Measurements from ENCODE around the gene NPBWR2.
"Not testable (repeated sequence)": the region's sequence is repeated elsewhere in the genome, so short reads cannot be mapped to it uniquely, and the experiment has no call there.

The NPBWR2 gene

DNA sequence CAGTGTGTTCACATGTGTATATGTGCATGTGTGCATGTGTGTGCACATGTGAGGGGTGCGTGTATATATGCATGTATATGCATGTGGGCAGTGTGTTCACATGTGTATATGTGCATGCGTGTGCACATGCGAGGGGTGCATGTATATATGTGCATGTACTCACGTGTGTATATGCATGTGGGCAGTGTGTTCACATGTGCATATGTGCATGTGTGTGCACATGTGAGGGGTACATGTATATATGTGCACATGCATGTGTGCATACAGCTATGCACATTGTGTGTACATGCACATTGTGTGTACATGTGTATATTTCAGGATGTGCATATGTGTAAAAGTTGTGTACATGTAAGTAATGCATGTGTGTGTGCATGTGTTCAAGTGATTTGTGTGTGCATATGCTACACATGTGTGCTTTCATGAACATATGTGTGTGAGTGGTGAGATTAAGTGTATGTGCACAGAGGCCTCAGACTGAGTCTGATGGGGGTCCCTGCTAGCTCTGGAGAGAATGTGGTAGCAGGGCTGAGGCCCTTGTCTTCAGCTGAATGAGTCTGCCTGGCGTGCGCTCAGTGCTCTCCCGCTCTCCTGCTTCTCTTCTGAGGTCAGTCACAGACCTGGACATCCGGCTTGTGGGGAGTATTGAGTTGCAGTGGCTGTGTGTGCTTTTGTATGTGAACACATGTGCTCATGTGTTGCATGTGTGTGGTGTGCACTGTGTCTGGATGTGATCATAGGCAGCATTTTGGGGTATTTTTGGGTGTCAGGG, 37.0 kb upstream of the NPBWR2 start:
- DNase-seq (ENCODE audit: low read depth in 2 of 2) = no peak

DNA sequence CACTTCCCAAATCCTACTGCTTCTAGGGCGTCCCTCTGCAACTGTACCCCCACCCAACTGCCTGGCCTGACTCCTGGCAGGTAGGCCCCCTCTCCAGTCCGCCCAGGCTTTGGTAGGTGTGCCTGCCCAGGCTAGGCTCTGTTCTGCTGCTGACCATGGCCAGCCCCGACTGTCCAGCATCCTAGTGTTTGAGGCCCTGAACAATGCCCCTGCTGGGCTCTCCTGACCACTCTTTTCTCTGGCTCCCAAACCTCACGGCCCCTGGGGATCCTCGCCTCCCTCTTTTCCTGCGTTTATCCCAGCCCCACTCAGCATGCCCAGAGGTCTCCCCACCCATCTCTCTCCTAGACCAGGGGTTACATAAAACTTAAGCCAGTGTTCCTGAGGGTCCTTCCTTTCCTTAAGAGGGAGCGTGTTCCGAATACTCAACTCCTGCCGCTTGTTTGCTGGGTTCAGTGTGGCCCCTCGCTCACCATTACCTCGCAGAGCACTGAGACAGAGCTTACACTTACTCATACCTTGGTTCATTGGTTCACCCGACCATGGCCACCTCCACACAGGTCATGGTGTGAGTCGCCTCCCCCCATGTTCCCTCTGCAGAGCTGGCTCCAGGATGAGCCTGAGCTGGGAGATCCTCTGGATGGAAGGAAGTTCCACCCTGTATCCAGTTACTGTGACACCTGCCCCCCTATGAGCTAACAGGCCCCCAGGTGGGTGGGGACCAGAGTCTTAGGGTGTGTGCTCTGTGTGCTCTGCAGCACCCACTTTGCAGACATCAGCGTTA, 35.8 kb upstream of the NPBWR2 start:
- no peak for DNase-seq (ENCODE audit: low read depth in 2 of 2)

DNA sequence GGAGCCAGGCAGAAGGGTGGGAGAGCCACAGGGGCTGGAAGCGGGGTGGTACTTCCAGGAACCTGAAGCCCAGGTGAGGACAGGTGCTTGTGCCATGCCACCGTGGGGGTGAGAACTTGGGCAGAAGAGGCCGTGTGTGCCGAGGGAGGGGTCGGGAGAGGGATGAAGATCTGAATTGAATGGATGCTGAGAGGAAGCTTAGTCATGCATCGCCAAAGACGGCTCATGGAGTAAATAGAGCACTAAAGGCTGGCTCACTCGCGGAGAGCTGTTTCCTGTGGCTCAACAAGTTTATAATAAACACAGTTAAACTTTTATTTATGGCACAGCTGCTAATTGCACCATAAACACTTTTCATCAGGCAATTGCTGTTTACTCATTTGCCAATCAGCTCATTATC, 35.2 kb upstream of the NPBWR2 start:
- no peak for DNase-seq (ENCODE audit: low read depth in 2 of 2)

DNA sequence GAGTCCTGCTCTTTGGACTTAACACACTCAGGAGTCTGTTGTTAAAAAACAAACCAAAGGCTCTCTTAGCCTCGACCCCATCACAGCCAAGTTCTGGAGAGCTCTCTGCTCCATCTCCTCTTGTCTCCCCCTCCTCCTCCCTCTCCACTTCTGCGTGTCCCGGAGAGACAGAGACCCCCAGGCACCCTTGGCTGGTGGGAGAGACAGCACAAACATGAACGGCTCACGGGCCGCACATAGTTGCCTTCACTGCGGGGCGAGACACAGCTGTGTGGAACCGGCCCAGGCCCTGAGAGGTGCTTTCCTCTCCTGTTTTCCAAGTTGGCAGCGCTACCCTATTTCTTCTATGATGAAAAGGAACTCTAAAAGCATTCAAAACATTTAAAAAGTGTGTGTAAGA, 33.6 kb upstream of the NPBWR2 start:
- no peak for DNase-seq (ENCODE audit: low read depth in 2 of 2)

DNA sequence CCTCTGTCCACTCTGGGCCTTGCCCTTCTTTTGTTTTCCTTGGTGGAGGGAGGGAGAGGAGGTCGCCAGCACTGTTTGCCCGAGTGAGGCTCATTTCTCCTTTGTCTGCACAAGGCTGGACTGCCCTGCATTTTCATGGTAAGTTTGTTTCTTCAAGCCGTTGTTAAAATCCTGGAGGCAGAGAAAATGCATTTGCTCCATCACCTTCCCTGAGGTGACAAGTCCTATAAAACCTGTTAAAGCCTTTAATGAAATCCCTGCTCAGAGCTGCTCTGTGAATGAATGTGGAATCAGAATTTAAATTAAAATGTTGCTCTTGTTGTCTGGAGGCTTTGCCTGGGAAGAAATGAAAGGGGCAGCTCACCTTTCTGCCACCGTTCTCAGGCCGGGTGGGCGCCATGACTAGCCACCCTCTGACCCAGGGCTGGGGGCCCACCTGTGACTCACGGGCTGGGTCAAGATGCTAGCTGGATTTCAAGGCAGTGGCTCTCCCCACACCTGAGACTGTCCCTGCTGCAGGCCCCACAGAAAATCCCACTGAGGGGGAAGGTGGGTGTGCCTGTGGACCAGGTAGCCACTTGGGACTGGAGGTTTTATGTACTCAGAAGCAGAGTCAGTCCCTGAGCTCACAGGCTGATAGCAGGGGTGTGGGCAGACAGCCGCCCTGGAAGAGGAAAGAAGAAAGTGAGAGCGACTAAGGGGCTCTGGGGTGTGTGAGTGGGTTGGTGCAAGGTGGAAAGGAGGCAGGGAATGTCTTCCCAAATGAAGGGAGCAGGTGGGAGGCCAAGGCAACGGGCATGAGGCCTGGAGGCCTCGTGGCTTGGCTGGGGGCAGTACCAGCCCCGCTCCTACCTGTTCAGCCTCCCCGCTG, 32.9 kb upstream of the NPBWR2 start:
- DNase-seq (ENCODE audit: low read depth in 2 of 2) = no peak

DNA sequence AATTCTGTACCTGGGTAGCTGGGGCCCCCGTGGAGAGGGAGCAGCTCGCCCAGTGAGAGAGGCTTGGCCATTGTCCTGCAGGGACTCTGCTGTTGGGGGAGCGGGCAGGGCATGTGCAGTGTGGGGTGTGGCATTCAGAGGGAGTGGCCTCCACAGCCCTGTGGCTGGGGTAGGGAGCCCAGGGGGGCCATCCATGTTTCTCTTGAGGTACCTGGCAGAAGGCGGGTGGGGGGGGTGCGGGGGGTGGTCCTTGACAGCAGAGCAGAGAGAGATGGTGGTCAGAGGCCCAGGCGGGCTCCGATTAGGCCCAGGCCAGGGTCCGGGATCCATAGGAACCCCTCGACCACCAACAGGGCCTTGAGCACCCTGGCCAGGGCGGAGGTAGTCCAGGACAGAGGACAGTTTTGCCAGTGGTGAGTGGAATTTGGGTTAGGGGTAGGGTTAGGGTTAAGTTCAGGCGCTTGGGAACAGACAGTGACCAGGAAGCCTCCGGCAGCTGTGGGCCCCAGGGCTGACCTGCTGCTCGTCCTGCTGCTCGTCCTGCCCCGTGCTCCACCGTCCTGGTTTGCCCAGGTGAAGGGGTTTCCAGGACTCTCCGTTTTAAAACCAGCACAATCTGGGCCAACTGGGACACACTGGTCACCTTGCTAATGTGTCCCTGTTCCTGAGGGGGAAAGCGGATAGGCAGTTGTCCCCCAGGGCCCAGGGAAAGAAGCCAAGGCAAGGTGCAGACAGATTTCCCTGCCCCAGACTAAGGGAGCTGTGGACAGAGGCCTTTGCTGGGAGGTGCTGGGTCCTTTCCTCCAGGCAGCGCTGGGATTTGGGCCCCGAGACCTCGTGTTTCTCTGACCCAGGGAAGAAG, 32.1 kb upstream of the NPBWR2 start:
- DNase-seq (ENCODE audit: low read depth in 2 of 2) = no peak

DNA sequence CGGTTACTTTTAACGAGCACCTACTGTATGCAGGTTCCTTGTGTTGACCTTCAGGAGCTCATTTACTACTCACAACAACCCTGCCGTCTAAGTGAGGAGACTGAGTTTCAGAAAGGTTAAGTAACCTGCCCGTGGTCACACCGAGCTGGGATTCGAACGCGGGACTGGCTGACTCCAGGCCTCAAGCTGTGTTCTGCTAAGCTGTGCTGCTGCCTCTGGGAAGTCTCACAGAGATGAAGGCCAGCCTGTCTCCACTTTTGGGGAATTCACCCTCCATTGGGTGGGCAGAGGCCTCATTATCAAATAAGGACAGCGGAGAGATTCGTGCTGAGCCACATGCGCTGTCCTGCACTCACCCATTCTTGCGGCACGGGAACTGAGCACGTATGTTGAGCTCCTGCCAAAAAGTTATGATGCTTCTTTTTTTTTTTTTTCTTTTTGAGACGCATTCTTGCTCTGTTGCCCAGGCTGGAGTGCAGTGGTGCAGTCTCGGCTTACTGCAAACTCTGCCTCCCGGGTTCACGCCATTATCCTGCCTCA, 31.0 kb upstream of the NPBWR2 start:
- no peak for DNase-seq (ENCODE audit: low read depth in 2 of 2)

DNA sequence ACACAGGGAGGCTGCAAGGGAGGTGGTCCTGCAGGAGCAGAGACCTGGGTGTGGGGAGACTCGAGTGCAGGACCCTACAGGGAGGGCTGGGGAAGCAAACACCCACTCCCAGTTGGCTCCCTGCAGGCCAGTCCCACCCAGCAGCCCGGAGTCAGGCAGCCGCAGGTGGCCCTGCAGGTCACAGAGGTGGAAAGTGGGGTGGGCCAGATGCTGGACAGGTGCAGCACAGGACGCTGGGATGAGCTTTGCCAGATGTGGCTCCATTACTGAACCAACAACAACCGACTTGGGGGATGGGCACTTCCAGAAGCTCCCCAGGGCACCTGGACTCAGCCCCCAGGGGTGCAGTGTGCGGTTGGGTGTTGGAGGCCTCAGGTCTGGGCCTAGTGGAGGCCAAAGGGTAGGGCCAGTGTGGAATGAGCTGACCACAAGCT, 30.2 kb upstream of the NPBWR2 start:
- no peak for DNase-seq (ENCODE audit: low read depth in 2 of 2)

DNA sequence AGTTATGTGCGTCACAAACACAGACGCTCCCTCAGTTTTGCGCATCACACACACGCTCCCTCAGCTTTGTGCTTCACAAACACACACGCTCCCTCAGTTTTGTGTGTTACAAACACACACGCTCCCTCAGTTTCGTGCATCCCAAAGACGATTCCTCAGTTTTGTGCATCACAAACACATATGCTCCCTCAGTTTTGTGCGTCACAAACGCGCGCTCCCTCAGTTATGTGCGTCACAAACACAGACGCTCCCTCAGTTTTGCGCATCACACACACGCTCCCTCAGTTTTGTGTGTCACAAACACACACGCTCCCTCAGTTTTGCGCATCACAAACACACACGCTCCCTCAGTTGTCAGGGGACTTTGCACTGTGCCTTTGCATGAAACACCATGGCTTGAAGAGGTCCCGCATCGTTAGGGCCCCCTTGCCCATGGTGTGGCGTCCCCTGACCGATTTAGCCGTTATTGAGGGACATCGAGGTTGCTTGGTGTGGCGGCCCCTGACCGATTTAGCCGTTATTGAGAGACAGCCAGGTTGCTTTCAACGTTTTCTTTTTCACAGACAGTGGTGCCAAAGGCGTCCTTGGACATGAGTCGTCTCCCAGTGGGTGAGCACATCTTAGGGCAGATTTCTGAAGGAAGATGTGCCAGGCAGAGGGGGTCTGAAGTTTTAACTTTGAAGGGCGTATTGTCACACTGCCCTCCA, 28.8 kb upstream of the NPBWR2 start:
- no peak for DNase-seq (ENCODE audit: low read depth in 2 of 2)

DNA sequence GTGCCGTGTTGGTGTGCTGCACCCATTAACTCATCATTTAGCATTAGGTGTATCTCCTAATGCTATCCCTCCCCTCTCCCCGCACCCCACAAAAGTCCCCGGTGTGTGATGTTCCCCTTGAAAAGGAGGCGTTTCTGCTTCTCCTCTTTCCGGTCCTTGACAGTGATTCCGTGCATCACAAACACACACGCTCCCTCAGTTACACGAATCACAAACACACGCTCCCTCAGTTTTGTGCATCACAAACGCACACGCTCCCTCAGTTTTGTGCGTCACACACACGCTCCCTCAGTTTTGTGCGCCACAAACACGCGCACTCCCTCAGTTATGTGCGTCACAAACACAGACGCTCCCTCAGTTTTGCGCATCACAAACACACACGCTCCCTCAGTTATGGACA, 27.4 kb upstream of the NPBWR2 start:
- not testable (repeated sequence) for DNase-seq (ENCODE audit: low read depth in 2 of 2)

DNA sequence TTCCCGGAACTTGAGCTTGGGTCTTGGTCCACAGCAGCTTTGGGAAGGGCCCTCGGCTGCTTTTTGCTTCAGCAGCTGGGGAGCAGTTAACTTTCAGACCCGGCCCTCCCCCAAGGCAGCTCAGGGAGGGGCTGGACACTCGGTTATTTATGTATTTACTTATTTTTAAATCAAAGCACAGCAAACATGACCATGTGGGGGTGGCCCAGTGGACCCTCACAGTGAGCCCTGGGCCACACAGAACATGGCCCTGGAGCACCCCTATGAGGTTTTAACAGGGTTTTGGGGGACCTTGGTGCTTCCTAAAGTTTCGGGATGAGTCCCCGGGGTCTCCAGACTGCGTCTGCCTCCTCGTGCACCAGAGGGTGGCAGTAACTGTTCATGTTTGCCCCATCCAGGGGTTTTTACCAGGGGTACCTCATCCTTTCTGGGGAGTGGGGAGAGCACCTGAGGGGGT, 26.6 kb upstream of the NPBWR2 start:
- DNase-seq (ENCODE audit: low read depth in 2 of 2) = no peak

DNA sequence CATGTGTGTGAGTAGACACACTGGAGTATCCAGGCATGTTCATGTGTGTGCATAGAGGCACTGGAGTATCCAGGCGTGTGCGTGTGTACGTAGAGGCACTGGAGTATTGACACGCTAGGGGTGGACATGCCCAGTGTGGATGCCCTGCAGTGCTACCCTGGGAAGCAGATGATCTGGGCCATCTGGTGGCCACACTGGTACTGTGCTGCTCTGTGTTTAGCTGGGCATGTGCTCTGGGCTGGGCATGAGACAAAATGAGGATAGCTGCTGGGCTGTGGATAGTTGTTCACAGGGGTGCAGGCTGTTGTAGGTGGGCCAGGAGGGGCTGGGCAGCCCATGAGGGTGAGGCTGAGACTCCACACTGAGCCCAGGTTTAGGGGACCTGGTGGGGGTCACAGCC, 24.0 kb upstream of the NPBWR2 start:
- DNase-seq (ENCODE audit: low read depth in 2 of 2) = no peak

DNA sequence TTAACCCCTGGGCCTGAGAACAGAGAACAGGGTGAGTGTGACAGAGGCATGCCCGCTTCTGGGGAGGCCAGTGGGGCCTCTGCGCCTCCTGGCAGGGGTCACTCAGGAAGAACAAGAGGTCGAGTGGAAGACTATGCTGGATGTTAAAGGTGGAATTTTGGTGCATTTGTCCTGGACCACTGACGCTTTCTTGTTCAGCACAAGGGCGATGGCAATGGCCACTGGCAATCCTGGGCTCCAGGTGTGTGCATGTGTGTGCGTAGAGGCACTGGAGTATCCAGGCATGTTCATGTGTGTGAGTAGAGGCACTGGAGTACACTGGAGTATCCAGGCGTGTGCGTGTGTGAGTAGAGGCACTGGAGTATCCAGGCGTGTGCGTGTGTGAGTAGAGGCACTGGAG, 23.5 kb upstream of the NPBWR2 start:
- DNase-seq (ENCODE audit: low read depth in 2 of 2) = no peak

DNA sequence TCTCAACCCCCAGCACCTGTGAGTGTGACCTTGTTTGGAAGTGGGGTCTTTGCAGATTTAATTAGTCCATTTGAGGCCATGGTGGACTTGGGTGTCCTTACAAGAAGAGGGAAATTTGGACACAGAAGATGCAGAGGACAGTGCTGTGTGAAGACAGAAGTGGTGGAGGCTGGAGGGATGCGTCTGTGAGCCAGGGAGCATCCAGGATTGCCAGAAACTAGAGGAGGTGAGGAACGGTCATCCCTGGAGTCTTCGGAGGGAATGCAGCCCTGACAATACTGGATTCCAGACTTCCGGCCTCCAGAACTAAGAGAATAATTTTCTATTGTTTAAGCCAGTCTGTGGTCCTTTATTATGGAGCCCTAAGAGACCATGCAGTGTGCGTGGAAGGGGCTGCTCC, 22.9 kb upstream of the NPBWR2 start:
- DNase-seq (ENCODE audit: low read depth in 2 of 2) = no peak

DNA sequence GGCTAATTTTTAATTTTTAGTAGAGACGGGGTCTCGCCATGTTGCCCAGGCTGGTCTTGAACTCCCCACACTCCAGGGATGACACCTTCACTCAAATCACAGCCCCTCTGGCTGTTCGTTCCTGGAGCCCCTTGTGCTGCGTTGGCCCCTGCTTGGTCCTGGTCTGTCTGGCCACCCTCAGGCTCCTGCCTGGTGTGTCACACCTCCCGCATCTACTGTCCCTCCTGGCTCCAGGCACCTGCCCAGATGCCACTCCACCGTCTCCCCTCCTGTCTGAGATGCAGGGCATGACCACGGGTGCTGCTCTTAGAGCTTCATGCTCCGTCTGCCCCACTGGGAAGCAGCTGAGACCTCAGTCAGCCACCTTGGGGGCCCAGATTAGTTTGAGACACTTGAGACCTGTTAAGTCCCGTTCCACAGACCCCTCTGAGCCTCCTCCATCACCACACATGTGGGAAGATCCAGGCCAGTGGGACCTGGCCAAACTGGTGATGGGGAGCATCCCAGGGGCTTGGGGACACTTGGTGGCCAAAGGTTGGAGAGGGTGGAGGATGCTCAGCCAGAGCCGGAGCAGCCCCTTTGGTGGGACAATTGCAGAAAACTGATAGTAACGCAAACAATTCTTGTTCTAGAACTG, 21.9 kb upstream of the NPBWR2 start:
- no peak for DNase-seq (ENCODE audit: low read depth in 2 of 2)

DNA sequence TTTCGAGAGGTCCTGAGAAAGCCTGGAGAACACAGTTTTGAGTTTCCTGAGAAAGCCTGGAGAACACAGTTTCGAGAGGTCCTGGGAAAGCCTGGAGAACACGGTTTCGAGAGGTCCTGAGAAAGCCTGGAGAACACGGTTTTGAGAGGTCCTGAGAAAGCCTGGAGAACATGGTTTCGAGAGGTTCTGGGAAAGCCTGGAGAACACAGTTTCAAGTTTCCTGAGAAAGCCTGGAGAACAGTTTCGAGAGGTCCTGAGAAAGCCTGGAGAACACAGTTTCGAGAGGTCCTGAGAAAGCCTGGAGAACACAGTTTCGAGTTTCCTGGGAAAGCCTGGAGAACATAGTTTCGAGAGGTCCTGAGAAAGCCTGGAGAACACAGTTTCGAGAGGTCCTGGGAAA, 16.2 kb upstream of the NPBWR2 start:
- not testable (repeated sequence) for DNase-seq (ENCODE audit: low read depth in 2 of 2)

DNA sequence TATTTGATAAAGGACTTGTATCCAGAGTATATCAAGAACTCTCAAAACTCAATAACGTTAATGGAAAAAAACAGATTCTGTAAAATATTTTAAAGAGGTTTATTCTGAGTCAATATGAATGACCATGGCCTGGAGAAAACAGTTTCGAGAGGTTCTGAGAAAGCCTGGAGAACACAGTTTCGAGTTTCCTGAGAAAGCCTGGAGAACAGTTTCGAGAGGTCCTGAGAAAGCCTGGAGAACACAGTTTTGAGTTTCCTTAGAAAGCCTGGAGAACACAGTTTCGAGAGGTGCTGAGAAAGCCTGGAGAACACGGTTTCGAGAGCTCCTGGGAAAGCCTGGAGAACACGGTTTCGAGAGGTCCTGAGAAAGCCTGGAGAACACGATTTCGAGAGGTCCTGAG, 15.6 kb upstream of the NPBWR2 start:
- not testable (repeated sequence) for DNase-seq (ENCODE audit: low read depth in 2 of 2)

DNA sequence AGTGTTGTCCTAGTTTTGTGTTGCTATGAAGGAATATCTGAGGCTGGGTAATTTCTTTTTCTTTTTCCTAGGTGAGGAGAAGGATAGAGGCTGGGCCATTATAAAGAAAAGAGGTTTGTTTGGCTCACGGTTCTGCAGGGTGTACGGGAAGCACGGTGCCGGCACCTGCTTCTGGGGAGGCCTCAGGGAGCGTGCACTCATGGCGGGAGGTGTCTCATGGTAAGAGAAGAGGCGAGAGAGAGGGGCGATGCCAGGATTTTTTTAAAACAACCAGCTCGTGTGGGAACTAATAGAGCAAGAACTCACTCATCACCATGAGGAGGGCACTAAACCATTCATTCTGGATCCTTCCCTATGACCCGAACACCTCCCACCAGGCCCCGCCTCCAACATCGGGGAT, 14.2 kb upstream of the NPBWR2 start:
- DNase-seq (ENCODE audit: low read depth in 2 of 2) = no peak

DNA sequence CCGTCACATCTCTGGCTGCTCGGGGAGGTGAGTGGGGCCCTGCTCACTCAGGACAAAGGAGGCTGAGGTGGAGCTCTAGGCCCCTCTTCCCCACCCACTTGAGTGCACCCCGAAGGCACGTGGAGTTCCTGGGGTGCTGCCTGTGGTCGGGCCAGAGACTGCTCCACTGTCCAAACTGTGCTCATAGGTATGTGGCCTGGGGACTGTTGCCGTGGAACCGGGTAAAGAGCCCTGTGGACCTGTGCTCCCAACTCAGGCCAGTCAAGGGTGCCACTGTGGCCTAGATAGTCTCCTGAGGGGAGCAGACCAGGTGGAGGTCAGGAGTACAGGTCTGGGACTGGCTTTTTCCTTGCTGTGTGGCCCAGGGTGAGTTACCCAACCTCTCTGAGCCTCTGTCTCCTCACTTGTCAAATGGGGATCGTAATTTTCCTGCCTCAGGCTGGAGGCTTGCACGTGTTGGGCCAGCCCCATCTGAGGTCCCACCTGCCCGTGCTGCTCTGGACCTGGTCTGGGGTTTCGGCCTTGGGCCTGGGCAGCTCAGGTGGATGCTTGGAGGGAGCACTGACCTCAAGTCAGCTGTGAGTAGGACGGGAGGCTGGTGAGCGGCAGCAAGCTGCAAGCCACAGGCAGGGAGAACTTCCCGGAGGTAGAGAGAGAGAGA, 12.4 kb upstream of the NPBWR2 start:
- no peak for DNase-seq (ENCODE audit: low read depth in 2 of 2)

Data from stimulated activated CD8-positive, alpha-beta memory T cell treated with anti-CD3 and anti-CD28 coated beads, Interleukin-2, amount 100 ng/mL, for 1 hour (primary cell).